ENCODE data around the gene WDR31. TPM values are rescaled to one million over a fixed set of nuclear protein-coding genes. Genes with fewer than 3 reads are reported as not detected.

Gene WDR31
- total RNA-seq, 1 experiment from 2014 or later: 11.2 TPM

- CTCF ChIA-PET: no interaction called here
Measured at GRCh38 chr9:113331780-113332179, 8.3 kb downstream of the WDR31 start.

GRCh38 chr9:113328045-113328782 is 11.9 kb downstream of the WDR31 start:
- H3K27ac ChIP-seq: no peak overlapping the region
- no peaks in the 10 kb centered on the region for H3K36me3 ChIP-seq (ENCODE audit: low read depth)
- TF ChIP-seq, protein P1, sequence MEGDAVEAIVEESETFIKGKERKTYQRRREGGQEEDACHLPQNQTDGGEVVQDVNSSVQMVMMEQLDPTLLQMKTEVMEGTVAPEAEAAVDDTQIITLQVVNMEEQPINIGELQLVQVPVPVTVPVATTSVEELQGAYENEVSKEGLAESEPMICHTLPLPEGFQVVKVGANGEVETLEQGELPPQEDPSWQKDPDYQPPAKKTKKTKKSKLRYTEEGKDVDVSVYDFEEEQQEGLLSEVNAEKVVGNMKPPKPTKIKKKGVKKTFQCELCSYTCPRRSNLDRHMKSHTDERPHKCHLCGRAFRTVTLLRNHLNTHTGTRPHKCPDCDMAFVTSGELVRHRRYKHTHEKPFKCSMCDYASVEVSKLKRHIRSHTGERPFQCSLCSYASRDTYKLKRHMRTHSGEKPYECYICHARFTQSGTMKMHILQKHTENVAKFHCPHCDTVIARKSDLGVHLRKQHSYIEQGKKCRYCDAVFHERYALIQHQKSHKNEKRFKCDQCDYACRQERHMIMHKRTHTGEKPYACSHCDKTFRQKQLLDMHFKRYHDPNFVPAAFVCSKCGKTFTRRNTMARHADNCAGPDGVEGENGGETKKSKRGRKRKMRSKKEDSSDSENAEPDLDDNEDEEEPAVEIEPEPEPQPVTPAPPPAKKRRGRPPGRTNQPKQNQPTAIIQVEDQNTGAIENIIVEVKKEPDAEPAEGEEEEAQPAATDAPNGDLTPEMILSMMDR (conservative IDR thresholded peaks at IDR 0.05): no peak
- no peak for TF ChIP-seq EZH2 (IDR thresholded peaks at IDR 0.05; ENCODE audit: low read depth)
- H3K9me3 ChIP-seq (ENCODE audit: insufficient read depth, low read depth): no peaks in the 10 kb centered on the region
- no peaks in the 10 kb centered on the region for H3K9me2 ChIP-seq (ENCODE audit: insufficient read depth)
- no TSS peak for BruUV-seq (replicated peaks)
- H3K4me1 ChIP-seq (replicated peaks; ENCODE audit: insufficient read depth): no peaks in the 10 kb centered on the region
- H3K27me3 ChIP-seq (ENCODE audit: insufficient read depth, low read depth): no peaks in the 10 kb centered on the region
- H3K4me2 ChIP-seq: no peak overlapping the region
- H4K20me1 ChIP-seq (ENCODE audit: insufficient read depth): no peaks in the 10 kb centered on the region
- ChIA-PET POLR2A (ENCODE audit: unreplicated experiment) (no interaction called here), CTCF (no interaction called here)
- no peaks in the 10 kb centered on the region; the same call in 1 of the 2 replicates for H3F3A ChIP-seq (ENCODE audit: insufficient read depth, low read depth)
- H3K79me2 ChIP-seq (ENCODE audit: low read depth): no peaks in the 10 kb centered on the region
- intact Hi-C loops (cut with micrococcal nuclease; ENCODE audit: unreplicated experiment): no loop called here
- H2AFZ ChIP-seq: no peak overlapping the region
- H3K4me3 ChIP-seq: no peak overlapping the region
- DNase-seq: no peak

More at GRCh38 chr9:113331780-113332179, 8.3 kb downstream of the WDR31 start:
- POLR2A ChIA-PET (ENCODE audit: unreplicated experiment): no interaction called here
- H3K27ac ChIP-seq: no peak overlapping the region
- H3F3A ChIP-seq (ENCODE audit: insufficient read depth, low read depth): 0 out of 2 replicates have a peak, but pooled peaks cover 4% of the 10 kb centered on the region
- BruUV-seq (replicated peaks): no TSS peak
- no peaks in the 10 kb centered on the region for H3K9me3 ChIP-seq (ENCODE audit: insufficient read depth, low read depth)
- H3K36me3 ChIP-seq (ENCODE audit: low read depth): no peaks in the 10 kb centered on the region
- TF ChIP-seq EZH2 (IDR thresholded peaks at IDR 0.05; ENCODE audit: low read depth): no peak
- DNase-seq: no peak
- H3K4me1 ChIP-seq (replicated peaks; ENCODE audit: insufficient read depth): no peaks in the 10 kb centered on the region
- H3K79me2 ChIP-seq (ENCODE audit: low read depth): no peaks in the 10 kb centered on the region
- no peak overlapping the region for H2AFZ ChIP-seq
- no peaks in the 10 kb centered on the region for H4K20me1 ChIP-seq (ENCODE audit: insufficient read depth)
- H3K4me3 ChIP-seq: no peak overlapping the region
- no peaks in the 10 kb centered on the region for H3K9me2 ChIP-seq (ENCODE audit: insufficient read depth)
- H3K4me2 ChIP-seq: no peak overlapping the region
- no peaks in the 10 kb centered on the region for H3K27me3 ChIP-seq (ENCODE audit: insufficient read depth, low read depth)
- intact Hi-C loops (cut with micrococcal nuclease; ENCODE audit: unreplicated experiment): no loop called here

DNA sequence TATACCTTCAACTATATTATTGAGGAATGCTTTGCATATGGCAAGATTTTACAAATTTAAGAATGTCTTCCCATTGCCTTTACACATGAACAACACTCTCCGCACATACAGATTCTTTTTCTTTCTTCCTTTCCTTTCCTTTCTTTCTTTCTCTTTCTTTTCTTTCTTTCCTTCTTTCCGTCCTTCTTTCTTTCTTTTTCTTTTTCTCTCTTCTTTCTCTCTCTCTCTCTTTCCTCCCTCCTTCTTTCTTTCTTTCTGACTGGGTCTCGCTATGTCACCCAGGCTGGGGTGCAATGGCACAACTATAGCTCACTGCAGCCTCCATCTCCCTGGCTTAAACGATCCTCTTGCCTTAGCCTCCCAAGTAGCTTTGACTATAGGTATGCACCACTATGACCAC is 13.8 kb downstream of the WDR31 start:
- ChIA-PET POLR2A (ENCODE audit: unreplicated experiment) (no interaction called here), CTCF (no interaction called here)
- TF ChIP-seq, protein P1 (conservative IDR thresholded peaks at IDR 0.05): no peak
- no peak for TF ChIP-seq EZH2 (IDR thresholded peaks at IDR 0.05; ENCODE audit: low read depth)
- Histone ChIP-seq H3K79me2 (ENCODE audit: low read depth) (no peaks in the 10 kb centered on the region), H3K27me3 (ENCODE audit: insufficient read depth, low read depth) (no peaks in the 10 kb centered on the region), H3K9me2 (ENCODE audit: insufficient read depth) (no peaks in the 10 kb centered on the region), H2AFZ (no peak overlapping the region), H3K9me3 (ENCODE audit: insufficient read depth, low read depth) (no peaks in the 10 kb centered on the region), H3F3A (ENCODE audit: insufficient read depth, low read depth) (no peaks in the 10 kb centered on the region; the same call in 1 of the 2 replicates), H3K36me3 (ENCODE audit: low read depth) (no peaks in the 10 kb centered on the region), H3K4me1 (replicated peaks; ENCODE audit: insufficient read depth) (no peaks in the 10 kb centered on the region), H3K4me3 (no peak overlapping the region), H3K4me2 (no peak overlapping the region), H3K27ac (no peak overlapping the region), H4K20me1 (ENCODE audit: insufficient read depth) (no peaks in the 10 kb centered on the region)
- BruUV-seq (replicated peaks): no TSS peak
- intact Hi-C loops (cut with micrococcal nuclease; ENCODE audit: unreplicated experiment): no loop called here
- no peak for DNase-seq

Measured in PC-9 (cell line).